ENCODE results near the gene CNP. TPM values are rescaled to one million over a fixed set of nuclear protein-coding genes. Genes with fewer than 3 reads are reported as not detected.
A peak's percentile ranks its signal among the peaks of the same experiment; 100 is the strongest.
"Not testable (repeated sequence)": the region's sequence is repeated elsewhere in the genome, so short reads cannot be mapped to it uniquely, and the experiment has no call there.

The CNP gene
- 62.5 TPM for polyA plus RNA-seq (ENCODE audit: insufficient read length)
- long read RNA-seq, donor 1, full-length matches to known transcripts, result 36 of 71 reads
- long read RNA-seq, donor 1, partial matches to known transcripts, result 35 of 71 reads
- long read RNA-seq, donor 1, other reads (novel, unspliced or antisense), result 0 of 71 reads
- long read RNA-seq, donor 2, full-length matches to known transcripts, result 20 of 170 reads
- long read RNA-seq, donor 2, partial matches to known transcripts, result 135 of 170 reads
- long read RNA-seq, donor 2, other reads (novel, unspliced or antisense), result 15 of 170 reads
- long read RNA-seq, donor 3, full-length matches to known transcripts, result 18 of 18 reads
- long read RNA-seq, donor 3, partial matches to known transcripts, result 0 of 18 reads
- long read RNA-seq, donor 3, other reads (novel, unspliced or antisense), result 0 of 18 reads
- long read RNA-seq, donor 4, full-length matches to known transcripts, result 1 of 1 reads
- long read RNA-seq, donor 4, partial matches to known transcripts, result 0 of 1 reads
- long read RNA-seq, donor 4, other reads (novel, unspliced or antisense), result 0 of 1 reads
- long read RNA-seq, donor 5, full-length matches to known transcripts, result 17 of 17 reads
- long read RNA-seq, donor 5, partial matches to known transcripts, result 0 of 17 reads
- long read RNA-seq, donor 5, other reads (novel, unspliced or antisense), result 0 of 17 reads
- long read RNA-seq, donor 6, full-length matches to known transcripts, result 34 of 210 reads
- long read RNA-seq, donor 6, partial matches to known transcripts, result 73 of 210 reads
- long read RNA-seq, donor 6, other reads (novel, unspliced or antisense), result 103 of 210 reads
- long read RNA-seq, donor 7, full-length matches to known transcripts, result 36 of 47 reads
- long read RNA-seq, donor 7, partial matches to known transcripts, result 11 of 47 reads
- long read RNA-seq, donor 7, other reads (novel, unspliced or antisense), result 0 of 47 reads
- long read RNA-seq, donor 8, full-length matches to known transcripts, result 8 of 8 reads
- long read RNA-seq, donor 8, partial matches to known transcripts, result 0 of 8 reads
- long read RNA-seq, donor 8, other reads (novel, unspliced or antisense), result 0 of 8 reads

DNA sequence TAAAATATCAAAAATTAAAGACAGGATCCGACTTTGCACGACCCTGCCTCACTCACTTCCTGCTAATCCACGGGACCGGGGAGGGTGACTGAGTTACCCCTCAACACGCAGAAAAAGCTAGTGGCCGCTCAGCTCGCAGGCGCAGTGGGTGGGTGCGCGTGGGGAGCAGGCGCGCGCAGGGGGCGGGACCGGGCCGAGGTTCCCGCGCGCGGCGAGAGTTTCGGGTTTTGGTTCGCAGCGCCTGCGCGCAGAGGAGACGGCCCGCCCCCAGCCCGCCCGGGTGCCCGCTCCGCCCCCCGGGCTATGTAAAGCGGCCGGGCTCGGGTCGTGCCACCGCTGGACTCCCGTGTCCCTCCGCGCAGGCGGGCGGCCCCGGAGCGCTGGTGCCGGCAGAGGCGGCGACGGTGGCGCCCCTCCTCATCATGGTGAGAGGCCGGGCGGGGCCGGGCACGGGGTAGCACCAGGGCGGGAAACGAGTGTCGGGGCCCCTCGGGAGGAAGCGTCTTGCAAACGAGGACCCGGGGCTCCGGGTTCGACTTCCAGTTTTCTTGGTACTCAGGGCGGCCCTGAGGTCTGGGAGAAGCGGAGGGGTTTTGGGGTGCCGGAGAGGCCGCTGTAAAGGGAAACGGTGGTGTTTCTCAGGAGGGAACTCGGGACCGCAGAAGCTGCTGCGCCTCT, at the start of gene CNP:
TSS of gene CNP (plus strand) at position 333 of the 678 bp plus-strand sequence. CDS start at position 423, 90 bp downstream.
- peak; percentile 90 for DNase-seq

DNA sequence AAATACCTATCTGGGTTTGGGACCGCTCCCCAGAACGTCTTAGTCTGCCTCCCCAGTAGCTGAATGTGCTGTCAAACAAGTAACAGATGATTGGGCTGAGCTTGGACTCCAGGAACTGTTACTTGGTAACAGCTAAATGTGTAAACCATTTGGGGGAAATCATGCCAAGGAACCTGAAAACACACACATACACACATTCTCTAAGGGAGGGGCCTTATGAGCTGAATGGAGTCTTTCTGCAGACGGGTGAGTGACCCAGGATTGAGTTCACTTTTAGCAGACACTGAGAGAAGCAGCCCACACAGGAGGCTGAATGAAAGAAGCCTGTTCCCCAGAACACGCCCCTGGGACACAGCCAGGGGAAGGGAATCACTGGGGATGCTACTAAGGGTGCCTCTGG, 49.4 kb upstream of the CNP start:
- no peak for DNase-seq

DNA sequence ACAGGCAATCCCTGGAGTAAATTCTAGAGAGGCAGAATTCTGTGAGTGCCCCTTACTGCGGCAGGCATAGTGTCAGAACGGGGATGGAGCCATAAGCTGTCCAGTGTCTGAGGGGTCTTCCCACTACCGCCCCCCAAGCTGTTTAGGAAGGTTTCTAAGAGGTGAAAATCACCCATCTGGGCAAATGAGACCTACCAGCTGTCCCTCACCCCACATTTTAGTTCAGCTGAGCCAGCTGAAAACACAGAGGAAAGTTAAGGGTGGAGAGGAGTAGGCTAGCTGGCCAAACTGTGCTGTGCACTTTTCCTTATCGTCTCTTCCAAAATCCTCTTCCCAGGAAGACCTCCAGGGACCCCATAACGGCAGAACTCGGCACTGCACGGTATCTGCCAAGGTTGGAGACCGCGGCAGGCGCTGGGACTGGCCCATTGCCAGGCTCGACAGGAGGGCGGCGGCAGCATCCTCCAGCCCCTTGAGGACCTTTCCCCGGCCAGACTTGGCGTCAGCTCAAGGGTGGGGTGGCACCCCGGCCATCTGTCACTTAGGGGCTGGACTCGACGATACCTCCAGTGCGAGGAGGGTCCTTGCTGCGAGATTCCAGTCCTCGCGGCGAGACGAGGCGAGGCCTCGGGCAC, 48.8 kb upstream of the CNP start:
- DNase-seq, result no peak

DNA sequence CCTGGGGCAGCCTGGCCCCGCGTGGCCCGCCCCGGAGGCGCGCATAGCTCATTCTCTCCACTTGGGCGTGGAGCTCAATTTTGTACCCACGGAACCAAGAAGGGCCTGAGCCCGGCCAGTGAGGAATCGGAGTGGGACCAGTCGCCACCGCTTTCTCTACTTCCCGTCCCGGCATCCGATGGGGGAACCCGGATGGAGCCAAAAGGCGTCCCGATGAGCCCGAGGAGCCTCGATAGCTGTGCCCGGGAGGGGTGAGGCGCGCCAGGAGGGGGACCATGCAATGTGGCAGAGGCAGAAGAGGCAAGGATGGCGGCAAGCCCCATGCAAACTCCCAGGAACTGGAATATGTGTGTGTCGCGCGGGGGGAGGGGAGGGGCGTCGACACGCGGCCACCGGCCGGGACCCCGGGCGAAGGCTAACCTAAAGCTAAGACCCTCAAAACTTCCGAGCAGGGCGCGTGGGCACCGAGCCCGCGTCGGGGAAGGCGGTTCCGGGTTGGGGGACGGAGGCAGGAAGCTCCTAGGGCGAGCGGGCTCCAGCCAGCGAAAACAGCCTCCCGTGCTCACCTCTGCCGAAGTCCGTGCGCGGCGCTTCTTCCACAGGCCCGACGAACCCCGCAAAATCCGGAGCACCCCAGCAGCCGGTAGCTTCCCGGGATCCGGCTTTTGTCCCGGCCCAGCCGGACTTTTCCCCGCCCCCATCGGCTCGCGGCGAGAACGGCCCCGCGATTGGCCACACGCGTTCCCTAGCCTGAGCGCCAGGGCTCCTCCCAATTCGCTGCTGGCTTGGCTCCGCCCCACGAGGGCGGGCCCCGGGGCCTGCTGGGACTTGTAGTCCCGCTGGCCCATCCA, 48.1 kb upstream of the CNP start, which contains the start of gene ACLY:
TSS of gene ACLY (minus strand) at position 638 of the 851 bp plus-strand sequence. CDS start 5,078 bp downstream, outside the sequence.
- peak; percentile 97 for DNase-seq

DNA sequence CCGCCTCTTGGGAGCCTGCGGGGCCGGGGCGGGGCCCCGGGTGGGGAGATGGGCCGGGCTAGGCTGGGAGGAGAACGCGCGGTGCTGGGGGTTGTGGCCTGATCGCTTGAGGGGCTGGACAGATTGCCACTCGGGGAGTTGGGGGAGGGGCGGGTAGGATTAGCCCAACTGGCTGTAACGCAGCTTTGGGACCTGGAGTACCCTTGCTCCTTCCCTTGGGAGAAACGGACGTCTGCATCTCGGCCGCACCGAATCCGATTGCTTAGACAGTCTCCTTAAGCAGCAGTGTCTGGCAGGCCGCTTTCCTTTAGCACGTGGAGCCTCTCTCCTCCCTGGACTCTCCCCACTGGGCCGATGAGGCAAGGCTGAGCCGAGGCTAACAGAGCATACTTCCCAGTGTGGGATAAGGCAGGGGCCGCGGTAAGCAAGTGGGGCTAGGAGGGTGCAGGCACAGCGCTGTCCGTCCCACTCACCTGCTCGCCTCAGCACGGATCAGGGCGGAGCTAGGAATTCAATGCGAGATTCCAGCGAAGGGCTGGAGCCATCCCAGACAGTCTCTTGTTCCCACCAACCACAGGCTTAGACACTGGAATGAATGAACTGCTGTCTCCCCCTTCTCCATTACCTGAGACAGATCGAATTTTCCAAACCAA, 47.3 kb upstream of the CNP start:
- DNase-seq, result no peak

DNA sequence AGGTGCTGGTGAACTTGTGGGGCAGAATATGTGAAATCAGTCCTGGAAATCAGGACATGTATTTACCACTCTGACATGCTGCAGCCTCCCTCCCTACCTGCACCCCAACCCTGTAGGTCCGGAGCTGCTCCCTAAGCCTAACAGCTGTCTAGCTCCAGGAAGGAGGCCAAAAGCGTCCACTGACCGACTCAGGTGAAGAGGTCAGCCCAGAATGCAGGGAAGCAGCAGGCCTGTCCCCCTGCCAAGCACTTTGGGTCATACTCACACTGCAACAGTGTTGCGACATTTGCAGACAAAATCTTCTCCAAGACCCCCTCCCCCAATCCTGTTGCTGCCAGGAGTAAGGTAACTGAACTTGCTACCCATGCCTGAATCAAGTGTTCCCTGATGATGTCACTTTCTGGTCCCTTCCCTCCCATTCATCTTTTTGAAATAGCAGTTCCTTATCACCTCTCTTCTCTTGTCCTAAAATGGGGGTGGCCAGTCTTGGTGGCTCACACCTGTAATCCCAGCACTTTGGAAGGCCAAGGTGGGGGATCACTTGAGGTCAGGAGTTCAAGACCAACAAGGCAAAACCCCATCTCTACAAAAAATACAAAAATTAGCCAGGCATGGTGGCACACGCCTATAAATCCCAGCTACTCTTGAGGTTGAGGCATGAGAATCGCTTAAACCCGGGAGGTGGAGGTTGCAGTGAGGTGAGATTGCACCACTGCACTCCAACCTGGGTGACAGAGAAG, 46.6 kb upstream of the CNP start:
- no peak for DNase-seq

DNA sequence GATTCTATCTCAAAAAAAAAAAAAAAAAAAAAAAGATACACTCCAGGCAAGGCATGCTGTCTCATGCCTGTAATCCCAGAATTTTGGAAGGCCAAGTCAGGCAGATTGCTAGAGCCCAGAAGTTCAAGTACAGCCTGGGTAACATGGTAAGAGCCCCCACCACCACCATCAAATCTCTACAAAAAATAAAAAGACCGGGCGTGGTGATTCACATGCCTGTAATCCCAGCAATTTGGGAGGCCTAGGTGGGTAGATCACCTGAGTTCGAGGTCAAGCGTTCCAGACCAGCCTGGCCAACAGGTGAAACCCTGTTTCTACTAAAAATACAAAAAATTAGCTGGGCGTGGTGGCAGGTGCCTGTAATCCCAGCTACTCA, 46.0 kb upstream of the CNP start:
- no peak for DNase-seq

DNA sequence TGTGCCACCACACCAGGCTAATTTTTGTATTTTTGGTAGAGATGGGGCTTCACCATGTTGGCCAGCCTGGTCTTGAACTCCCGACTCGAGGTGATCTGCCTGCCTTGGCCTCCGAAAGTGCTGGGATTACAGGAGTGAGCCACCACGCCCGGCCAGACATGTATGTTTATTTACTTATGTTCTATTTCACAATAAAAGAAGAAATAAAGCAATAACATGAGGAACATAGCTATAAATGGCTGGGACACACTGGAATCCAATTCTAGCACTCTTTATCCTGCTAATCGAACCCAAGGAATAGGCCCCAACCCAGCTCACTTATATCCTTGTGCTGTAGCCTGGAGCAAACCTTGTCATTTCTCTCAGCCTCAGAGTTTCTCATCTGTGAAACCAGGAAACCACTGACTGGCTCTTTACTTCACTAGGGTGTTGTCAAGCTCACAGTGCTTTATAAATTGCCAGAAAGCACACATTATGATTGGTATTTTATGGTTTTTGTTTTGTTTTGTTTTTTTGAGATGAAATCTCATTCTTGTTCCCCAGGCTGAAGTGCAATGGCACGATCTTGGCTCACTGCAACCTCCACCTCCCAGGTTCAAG, 40.5 kb upstream of the CNP start:
- DNase-seq, result no peak

DNA sequence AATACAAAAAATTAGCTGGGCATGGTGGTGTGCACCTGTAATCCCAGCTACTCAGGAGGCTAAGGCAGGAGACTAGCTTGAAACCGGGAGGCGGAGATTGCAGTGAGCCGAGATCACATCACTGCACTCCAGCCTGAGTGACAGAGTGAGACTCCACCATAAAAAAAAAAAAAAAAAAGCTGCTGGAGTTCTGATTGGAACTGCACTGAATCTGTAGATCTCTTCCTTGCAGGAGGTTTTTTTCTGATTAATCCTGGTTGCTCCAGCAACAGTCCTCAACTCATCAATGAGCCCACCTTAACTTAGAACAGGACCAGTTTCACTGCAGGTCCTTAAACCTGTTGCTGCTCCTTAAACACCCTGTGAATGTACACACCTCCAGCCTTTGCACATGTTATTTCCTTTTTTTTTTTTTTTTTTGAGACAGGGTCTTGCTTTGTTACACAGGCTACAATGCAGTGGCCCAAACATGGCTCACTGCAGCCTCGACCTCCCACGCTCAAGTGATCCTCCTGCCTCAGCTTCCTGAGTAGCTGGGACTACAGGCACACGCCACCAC, 37.8 kb upstream of the CNP start:
- no peak for DNase-seq

DNA sequence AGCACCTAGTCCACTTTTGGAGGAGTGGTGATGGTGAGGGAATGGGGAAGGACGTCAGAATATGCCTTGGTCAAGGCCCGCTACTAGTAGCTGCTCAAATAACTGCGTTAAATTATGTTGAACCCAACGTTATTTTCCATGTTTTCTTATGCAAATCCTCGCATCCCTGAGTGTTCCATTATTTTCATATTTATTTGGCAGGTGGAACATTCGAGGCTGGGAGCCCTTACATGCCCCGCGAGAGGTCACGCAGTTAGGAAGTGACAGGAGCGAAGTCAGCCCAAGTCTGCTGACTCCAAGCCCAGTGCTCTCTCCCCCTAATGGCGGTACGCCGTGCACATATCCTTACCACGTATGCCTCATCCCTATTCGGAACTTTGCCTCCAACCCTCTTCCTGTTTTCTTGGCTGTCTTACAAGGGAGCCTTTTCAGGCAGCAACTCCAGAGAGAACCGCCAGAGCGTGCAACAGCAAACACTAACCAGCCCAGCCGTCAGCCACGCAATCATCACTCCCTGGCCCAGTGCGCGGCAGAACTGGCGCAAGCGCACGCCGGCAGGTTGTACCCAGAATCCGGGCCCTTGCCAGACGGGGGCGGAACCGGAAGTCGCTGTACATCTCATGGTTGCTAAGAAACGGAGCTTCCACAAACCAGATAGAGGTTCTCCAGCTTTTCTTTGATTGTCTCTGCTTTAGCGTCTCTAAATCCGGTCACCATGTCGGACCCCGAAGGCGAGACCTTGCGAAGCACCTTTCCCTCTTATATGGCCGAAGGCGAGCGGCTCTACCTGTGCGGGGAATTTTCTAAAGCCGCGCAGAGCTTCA, 36.4 kb upstream of the CNP start, which contains the start of gene ODAD4:
TSS of gene ODAD4 (plus strand) at position 609 of the 824 bp plus-strand sequence. CDS start at position 716, 107 bp downstream.
- DNase-seq, result peak; percentile 95

DNA sequence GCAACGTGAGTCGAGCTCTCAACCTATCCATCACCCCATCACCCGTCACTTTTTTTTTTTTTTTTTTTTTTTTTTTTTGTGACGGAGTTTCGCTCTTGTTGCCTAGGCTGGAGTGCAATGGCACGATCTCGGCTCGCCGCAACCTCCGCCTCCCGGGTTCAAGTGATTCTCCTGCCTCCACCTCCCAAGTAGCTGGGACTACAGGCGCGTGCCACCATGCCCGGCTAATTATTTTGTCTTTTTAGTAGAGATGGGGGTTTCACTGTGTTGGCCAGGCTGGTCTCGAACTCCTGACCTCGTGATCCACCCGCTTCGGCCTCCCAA, 35.8 kb upstream of the CNP start:
- DNase-seq, result not testable (repeated sequence)

DNA sequence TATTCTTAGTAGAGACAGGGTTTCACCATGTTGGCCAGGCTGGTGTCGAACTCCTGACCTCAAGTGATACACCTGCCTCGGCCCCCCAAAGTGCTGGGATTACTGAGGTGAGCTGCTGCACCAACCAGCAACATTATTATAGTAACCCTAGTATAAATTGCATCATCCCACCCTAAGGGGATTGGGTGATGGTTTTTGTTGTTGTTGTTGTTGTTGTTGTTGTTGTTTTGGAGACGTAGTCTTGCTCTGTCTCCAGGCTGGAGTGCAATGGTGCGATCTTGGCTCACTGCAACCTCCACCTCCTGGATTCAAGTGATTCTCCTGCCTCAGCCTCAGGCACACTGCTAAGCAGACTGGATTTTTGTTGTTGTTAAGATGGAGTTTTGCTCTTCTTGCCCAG, 34.9 kb upstream of the CNP start:
- not testable (repeated sequence) for DNase-seq

DNA sequence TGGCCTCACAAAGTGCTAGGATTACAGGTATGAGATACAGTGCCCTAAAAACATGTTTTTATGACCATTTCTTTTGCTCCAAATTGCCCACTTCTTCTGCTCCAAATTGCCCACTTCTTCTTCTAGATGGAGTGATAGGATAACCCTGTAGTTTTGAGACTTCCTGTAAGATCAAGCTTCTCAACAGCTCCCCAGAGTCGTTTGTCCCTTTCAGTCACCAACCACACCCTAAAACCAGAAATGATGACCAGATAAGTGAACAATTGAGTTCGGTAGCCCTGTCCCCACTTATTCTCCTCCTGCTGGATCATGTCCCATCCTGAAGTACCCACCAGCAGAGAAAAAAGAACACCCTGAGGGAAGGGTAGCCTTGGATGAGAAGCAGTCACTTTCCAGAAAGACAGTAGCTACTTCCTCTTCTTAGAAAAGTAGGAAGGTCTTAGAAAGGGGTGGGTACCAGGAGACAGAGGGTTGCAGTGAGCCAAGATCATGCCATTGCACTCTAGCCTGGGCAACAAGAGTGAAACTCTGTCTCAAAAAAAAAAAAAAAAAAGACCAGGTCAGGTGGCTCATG, 33.7 kb upstream of the CNP start:
- no peak for DNase-seq

DNA sequence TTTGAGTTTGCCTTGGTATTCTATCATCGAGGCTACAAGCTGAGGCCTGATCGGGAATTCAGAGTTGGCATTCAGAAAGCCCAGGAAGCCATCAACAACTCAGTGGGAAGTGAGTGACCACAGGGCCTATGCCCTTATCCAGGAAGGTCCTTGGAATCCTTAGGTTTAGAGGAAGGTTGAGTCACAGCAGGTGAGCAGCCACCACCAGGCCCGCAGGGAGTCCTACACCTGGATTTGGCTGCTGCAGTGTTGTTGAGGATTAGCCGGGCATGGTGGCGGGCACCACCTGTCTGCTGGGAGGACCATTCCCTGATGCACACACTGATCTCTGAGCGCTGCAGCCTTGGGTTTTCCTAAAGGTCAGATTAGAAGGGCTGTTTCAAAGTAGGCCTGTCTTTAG, 31.0 kb upstream of the CNP start:
- no peak for DNase-seq

DNA sequence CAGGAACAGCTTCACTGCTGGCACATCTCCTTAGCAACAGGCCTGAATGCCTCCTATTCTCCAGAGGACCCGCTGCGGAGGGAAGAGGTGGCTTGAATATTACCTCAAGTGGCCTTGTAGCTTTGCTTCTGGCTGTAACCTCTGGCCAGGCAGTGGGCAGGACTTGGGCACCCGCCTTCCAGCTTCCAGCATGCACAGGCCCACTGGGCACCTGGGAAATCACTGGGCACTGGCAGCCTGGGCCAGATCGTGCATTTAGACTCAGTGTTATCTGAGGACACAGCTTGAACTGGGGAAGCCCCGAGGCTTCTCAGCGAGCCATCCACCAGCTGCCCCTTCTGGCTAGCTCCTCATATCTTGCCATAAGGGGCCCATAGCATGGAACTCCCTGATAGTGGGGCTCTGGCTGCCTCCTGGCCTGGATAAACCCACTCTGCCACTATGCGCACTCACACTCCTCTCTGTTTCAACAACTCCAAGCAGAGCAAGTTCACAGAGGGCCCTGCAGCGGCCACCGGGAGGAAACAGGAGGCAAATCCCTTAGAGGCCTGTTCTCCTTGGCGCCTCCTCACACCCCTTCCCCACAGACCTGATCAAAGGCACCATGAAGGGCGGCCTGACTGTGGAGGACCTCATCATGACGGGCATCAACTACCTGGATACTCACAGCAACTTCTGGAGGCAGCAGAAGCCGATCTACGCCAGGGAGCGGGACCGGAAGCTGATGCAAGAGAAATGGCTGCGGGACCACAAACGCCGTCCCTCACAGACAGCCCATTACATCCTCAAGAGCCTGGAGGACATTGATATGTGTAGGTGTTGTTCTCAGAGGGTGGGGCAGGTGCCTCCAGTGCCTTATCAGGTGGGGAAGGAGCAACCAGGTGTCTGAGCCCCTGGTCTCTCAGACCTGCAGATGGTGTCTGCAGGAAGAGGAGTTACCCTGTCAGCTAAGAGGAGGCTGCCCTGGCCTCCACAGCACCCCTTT, 28.3 kb upstream of the CNP start:
- no peak for DNase-seq
